SK-N-SH treated with all-trans-retinoic acid at 6 μM for 48 hours (cell line): ENCODE data around the gene RSKR.
A peak's percentile ranks its signal among the peaks of the same experiment; 100 is the strongest.

Experiments used
- ATAC-seq: fragments of 200-7000 bp; cut with Tn5 transposase; 3 replicates; pipeline ENCODE4 v1.9.1; 2020; ENCODE audit warnings: mild to moderate bottlenecking, moderate library complexity
- ARNTL ChIP-seq: fragments of 450-650 bp; formaldehyde crosslinking; IDR thresholded peaks from 2 replicates; pipeline ENCODE4 v1.5.0; 2020; ENCODE audit warnings: low read depth, mild to moderate bottlenecking, moderate library complexity, borderline replicate concordance
- BACH2 ChIP-seq: fragments of 250-450 bp; sonication (Bioruptor Pico); IDR thresholded peaks from 2 replicates; pipeline ENCODE4 v1.9.0; 2021; ENCODE audit warnings: mild to moderate bottlenecking, borderline replicate concordance
- CSDC2 ChIP-seq: fragments of 250-450 bp; sonication (Bioruptor Pico); IDR thresholded peaks from 2 replicates; pipeline ENCODE4 v1.5.0; 2020; ENCODE audit warnings: mild to moderate bottlenecking, moderate library complexity
- ESRRG ChIP-seq: fragments of 250-450 bp; sonication (Bioruptor Pico); IDR thresholded peaks from 2 replicates; pipeline ENCODE4 v1.6.1; 2021; ENCODE audit warnings: mild to moderate bottlenecking
- GLIS3 ChIP-seq: fragments of 250-450 bp; sonication (Bioruptor Pico); IDR thresholded peaks from 2 replicates; pipeline ENCODE4 v1.5.0; 2020; ENCODE audit warnings: mild to moderate bottlenecking, moderate library complexity
- ISL1 ChIP-seq: fragments of 250-450 bp; sonication (Bioruptor Pico); IDR thresholded peaks from 2 replicates; pipeline ENCODE4 v2.1.2; 2022; ENCODE audit warnings: mild to moderate bottlenecking, moderate library complexity
- OSR1 ChIP-seq: fragments of 250-450 bp; sonication (Bioruptor Pico); IDR thresholded peaks from 2 replicates; pipeline ENCODE4 v1.8.0; 2022; ENCODE audit warnings: moderate library complexity, mild to moderate bottlenecking, inconsistent platforms
- PATZ1 ChIP-seq: fragments of 250-450 bp; sonication (Bioruptor Pico); IDR thresholded peaks from 2 replicates; pipeline ENCODE4 v1.8.0; 2020; ENCODE audit warnings: mild to moderate bottlenecking, moderate library complexity, borderline replicate concordance
- POU6F1 ChIP-seq: fragments of 250-450 bp; sonication (Bioruptor Pico); IDR thresholded peaks from 2 replicates; pipeline ENCODE4 v1.8.0; 2021; ENCODE audit warnings: low read depth, mild to moderate bottlenecking, moderate library complexity, borderline replicate concordance
- PPARA ChIP-seq: fragments of 250-450 bp; sonication (Bioruptor Pico); IDR thresholded peaks from 2 replicates; pipeline ENCODE4 v1.5.0; 2020; ENCODE audit warnings: mild to moderate bottlenecking, borderline replicate concordance
- RARB ChIP-seq: fragments of 250-450 bp; sonication (Bioruptor Pico); IDR thresholded peaks from 2 replicates; pipeline ENCODE4 v1.8.0; 2021; ENCODE audit warnings: mild to moderate bottlenecking, moderate library complexity
- SNAI2 ChIP-seq: fragments of 250-450 bp; sonication (Bioruptor Pico); IDR thresholded peaks from 2 replicates; pipeline ENCODE4 v1.5.0; 2020; ENCODE audit warnings: mild to moderate bottlenecking, moderate library complexity
- TOX ChIP-seq: fragments of 250-450 bp; sonication (Bioruptor Pico); IDR thresholded peaks from 2 replicates; pipeline ENCODE4 v1.8.0; 2021; ENCODE audit warnings: mild to moderate bottlenecking, moderate library complexity, borderline replicate concordance
- ZFP3 ChIP-seq: fragments of 250-450 bp; sonication (Bioruptor Pico); IDR thresholded peaks from 2 replicates; pipeline ENCODE4 v1.5.0; 2020; ENCODE audit warnings: mild to moderate bottlenecking, moderate library complexity
- ZFP30 ChIP-seq: fragments of 450-650 bp; formaldehyde crosslinking; IDR thresholded peaks from 2 replicates; pipeline ENCODE4 v1.5.0; 2022; ENCODE audit warnings: mild to moderate bottlenecking, moderate library complexity
- ZNF565 ChIP-seq: fragments of 450-650 bp; formaldehyde crosslinking; conservative IDR thresholded peaks from 2 replicates; pipeline ENCODE4 v1.5.0; 2020; ENCODE audit warnings: low read depth, mild to moderate bottlenecking, moderate library complexity
- ZNF8 ChIP-seq: fragments of 450-650 bp; formaldehyde crosslinking; IDR thresholded peaks from 2 replicates; pipeline ENCODE4 v1.5.0; 2020; ENCODE audit warnings: mild to moderate bottlenecking, moderate library complexity
- TF ChIP-seq, protein P1 (sequence below): fragments of 250-450 bp; sonication (Bioruptor Pico); IDR thresholded peaks from 2 replicates; pipeline ENCODE4 v1.5.1; 2021; ENCODE audit warnings: mild to moderate bottlenecking, moderate library complexity
- TF ChIP-seq, protein P2 (sequence below): fragments of 250-450 bp; sonication (Bioruptor Pico); IDR thresholded peaks from 2 replicates; pipeline ENCODE4 v1.5.1; 2020; ENCODE audit warnings: low read depth, mild to moderate bottlenecking, moderate library complexity
- TF ChIP-seq, protein P3 (sequence below): fragments of 250-450 bp; sonication (Bioruptor Pico); IDR thresholded peaks from 2 replicates; pipeline ENCODE4 v1.5.0; 2020; ENCODE audit warnings: mild to moderate bottlenecking, moderate library complexity

The RSKR gene

GRCh38 chr17:28646039-28646754, 32.2 kb upstream of the RSKR start:
- ATAC-seq: no peak
- TF ChIP-seq ESRRG (no peak), OSR1 (no peak), ZNF8 (CRISPR knock-in tag) (no peak), ISL1 (CRISPR knock-in tag) (no peak)
- TF ChIP-seq, all 23 proteins: peak for 0

GRCh38 chr17:28645576-28645939, 31.6 kb upstream of the RSKR start:
- no peak; the same call in 2 of the 3 replicates for ATAC-seq
- TF ChIP-seq ARNTL (CRISPR knock-in tag): no peak
- TF ChIP-seq, protein P1, sequence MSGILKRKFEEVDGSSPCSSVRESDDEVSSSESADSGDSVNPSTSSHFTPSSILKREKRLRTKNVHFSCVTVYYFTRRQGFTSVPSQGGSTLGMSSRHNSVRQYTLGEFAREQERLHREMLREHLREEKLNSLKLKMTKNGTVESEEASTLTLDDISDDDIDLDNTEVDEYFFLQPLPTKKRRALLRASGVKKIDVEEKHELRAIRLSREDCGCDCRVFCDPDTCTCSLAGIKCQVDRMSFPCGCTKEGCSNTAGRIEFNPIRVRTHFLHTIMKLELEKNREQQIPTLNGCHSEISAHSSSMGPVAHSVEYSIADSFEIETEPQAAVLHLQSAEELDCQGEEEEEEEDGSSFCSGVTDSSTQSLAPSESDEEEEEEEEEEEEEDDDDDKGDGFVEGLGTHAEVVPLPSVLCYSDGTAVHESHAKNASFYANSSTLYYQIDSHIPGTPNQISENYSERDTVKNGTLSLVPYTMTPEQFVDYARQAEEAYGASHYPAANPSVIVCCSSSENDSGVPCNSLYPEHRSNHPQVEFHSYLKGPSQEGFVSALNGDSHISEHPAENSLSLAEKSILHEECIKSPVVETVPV (CRISPR knock-in tag): no peak
- TF ChIP-seq ZNF565 (CRISPR knock-in tag): no peak
- TF ChIP-seq POU6F1 (CRISPR knock-in tag): no peak
- TF ChIP-seq BACH2 (CRISPR knock-in tag): no peak
- no peak for TF ChIP-seq TOX
- no peak for TF ChIP-seq PPARA (CRISPR knock-in tag)
- TF ChIP-seq, protein P2, sequence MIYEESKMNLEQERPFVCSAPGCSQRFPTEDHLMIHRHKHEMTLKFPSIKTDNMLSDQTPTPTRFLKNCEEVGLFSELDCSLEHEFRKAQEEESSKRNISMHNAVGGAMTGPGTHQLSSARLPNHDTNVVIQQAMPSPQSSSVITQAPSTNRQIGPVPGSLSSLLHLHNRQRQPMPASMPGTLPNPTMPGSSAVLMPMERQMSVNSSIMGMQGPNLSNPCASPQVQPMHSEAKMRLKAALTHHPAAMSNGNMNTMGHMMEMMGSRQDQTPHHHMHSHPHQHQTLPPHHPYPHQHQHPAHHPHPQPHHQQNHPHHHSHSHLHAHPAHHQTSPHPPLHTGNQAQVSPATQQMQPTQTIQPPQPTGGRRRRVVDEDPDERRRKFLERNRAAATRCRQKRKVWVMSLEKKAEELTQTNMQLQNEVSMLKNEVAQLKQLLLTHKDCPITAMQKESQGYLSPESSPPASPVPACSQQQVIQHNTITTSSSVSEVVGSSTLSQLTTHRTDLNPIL (CRISPR knock-in tag): no peak
- TF ChIP-seq ZFP3: no peak
- TF ChIP-seq RARB (CRISPR knock-in tag): no peak
- no peak for TF ChIP-seq OSR1
- no peak for TF ChIP-seq CSDC2 (CRISPR knock-in tag)
- TF ChIP-seq ISL1 (CRISPR knock-in tag): no peak
- TF ChIP-seq, protein P3, sequence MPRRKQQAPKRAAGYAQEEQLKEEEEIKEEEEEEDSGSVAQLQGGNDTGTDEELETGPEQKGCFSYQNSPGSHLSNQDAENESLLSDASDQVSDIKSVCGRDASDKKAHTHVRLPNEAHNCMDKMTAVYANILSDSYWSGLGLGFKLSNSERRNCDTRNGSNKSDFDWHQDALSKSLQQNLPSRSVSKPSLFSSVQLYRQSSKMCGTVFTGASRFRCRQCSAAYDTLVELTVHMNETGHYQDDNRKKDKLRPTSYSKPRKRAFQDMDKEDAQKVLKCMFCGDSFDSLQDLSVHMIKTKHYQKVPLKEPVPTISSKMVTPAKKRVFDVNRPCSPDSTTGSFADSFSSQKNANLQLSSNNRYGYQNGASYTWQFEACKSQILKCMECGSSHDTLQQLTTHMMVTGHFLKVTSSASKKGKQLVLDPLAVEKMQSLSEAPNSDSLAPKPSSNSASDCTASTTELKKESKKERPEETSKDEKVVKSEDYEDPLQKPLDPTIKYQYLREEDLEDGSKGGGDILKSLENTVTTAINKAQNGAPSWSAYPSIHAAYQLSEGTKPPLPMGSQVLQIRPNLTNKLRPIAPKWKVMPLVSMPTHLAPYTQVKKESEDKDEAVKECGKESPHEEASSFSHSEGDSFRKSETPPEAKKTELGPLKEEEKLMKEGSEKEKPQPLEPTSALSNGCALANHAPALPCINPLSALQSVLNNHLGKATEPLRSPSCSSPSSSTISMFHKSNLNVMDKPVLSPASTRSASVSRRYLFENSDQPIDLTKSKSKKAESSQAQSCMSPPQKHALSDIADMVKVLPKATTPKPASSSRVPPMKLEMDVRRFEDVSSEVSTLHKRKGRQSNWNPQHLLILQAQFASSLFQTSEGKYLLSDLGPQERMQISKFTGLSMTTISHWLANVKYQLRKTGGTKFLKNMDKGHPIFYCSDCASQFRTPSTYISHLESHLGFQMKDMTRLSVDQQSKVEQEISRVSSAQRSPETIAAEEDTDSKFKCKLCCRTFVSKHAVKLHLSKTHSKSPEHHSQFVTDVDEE (CRISPR knock-in tag): no peak
- no peak for TF ChIP-seq PATZ1 (CRISPR knock-in tag)
- TF ChIP-seq GLIS3 (CRISPR knock-in tag): no peak
- no peak for TF ChIP-seq ZNF8 (CRISPR knock-in tag)
- no peak for TF ChIP-seq ESRRG
- TF ChIP-seq, all 23 proteins: peak for 0

DNA sequence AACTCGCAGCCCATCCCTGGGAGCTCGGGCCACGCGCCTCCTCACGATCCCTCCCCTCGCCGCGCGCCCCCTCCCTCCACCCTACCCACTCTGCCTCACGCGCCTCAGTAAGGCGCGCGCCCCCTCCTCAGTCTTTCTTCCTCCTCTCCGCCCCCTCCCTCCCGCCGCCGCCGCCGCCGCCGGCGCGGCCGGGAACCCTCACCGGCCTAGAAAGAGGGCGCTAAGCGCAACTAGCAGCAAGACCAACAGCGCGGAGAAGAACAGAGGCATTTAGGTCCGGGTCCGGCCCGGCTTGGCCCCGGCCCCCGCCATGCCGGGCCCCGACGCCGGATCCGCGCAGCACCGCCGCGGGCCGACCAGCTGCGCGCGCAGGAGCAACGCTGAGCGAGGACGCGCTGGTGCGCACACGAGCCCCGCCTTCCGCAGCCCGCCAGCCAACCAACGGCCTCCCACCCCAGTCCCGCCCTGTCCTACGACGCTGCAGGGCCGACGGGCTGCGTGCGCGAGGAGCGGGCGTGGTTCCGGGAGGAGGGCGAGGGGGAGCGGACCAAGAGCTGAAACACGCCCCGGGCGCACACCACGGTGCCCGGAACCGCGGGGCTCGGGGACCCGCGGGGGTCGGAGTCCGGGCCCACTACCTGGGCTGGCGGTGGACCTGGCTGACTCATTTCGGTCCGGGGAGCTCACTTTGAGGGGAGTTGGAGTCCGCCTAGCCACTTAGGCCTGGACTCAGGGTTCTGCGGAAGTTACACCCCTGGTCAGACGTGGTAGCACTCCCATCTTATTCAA, 31.0 kb upstream of the RSKR start, which contains the start of gene BLTP2:
BLTP2 (minus strand) TSS at position 372 of the 789 bp plus-strand sequence; CDS start at position 270, 102 bp downstream.
- ATAC-seq: peak; percentile 97
- TF ChIP-seq ZFP30 (CRISPR knock-in tag) (no peak), TOX (no peak), ISL1 (CRISPR knock-in tag) (no peak), ZNF8 (CRISPR knock-in tag) (no peak), PATZ1 (CRISPR knock-in tag) (no peak), RARB (CRISPR knock-in tag) (no peak), POU6F1 (CRISPR knock-in tag) (no peak), SNAI2 (CRISPR knock-in tag) (no peak)
- TF ChIP-seq, protein P1 (CRISPR knock-in tag): no peak
